Stimulated activated naive CD4-positive, alpha-beta T cell treated with Interleukin-2 at 50 U/mL for 16 hours (primary cell): ENCODE data around the gene ACTR6.
A peak's percentile ranks its signal among the peaks of the same experiment; 100 is the strongest.
"Not testable (repeated sequence)": the region's sequence is repeated elsewhere in the genome, so short reads cannot be mapped to it uniquely, and the experiment has no call there.

Experiments
- DNase-seq: peaks from one replicate; lab custom pipeline; 2025; lab: John Stamatoyannopoulos, UW

ACTR6 gene

DNA sequence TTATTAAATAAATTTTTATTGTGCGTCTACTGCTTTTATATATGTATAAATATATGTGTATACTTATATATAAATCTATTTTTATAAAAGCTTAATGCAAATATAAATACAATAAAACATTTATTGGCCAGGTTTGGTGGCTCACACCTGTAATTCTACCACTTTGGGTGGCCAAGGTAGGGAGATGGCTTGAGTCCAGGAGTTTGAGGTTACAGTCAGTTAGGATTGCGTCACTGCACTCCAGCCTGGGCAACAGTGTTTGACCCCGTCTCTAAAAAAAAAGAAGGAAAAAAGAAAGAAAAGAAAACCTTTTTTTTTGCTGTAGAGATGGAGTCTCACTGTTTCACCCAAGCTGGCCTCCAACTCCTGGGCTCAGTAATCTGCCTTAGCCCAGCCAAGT lies 20.9 kb downstream of the ACTR6 start:
- no peak for DNase-seq

DNA sequence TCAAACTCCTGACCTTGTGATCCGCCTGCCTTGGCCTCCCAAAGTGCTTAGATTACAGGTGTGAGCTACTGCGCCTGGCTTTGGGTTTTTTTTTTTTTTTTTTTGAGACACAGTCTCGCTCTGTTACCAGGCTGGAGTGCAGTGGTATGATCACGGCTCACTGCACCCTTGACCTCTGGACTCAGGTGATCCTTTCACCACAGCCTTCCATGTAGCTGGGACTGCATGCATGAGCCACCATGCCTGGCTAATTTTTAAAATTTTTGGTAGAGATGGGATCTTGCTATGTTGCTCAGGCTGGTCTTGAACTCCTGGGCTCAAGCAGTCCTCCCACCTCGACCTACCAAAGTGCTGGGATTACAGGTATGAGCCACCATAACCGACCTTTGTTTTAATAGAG lies 21.6 kb downstream of the ACTR6 start:
- DNase-seq = not testable (repeated sequence)

DNA sequence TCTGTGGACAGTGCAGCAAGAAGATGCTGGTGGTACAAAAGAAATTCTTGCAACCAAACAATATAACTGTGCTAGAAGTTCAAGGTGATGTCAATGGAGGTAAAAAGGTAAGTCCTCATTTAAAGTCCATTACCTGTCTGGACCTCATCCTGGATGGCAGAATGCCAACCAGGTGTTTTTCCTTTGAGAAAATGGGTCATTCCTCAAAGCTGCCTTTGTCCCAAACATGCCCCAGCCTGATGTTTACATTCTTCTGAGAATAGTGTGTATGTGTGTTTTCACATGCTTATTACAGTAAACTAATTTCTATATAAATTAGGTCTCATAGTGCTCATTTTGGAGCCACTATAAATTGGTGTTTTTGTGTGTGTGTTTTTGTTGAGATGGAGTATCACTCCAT lies 24.9 kb downstream of the ACTR6 start:
- DNase-seq = no peak

DNA sequence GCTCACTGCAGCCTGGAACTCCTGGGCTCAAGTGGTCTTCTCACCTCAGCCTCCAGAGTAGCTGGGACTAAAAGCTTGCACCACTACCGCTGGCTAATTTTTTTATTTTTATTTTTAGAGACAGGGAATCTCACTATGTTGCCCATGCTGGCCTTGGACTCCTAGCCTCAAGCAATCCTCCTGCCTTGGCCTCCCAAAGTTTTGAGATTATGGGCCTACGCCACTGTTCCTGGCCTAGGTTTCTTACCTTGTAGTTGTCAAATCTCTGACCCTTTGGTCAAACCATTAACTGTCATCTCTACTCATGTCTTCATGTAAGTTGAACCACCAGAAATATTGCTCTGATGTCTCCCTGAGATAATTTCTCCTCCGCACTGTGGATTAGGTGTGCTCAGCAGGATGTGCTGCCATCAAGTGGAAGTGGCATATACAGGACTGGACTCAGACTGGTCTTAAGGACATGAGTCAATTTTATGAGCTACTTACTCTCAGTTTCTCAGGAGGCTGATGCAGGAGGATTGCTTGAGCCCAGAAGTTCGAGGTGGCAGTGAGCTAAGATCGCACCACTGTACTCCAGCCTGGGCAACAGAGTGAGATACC lies 28.5 kb downstream of the ACTR6 start:
- no peak for DNase-seq

DNA sequence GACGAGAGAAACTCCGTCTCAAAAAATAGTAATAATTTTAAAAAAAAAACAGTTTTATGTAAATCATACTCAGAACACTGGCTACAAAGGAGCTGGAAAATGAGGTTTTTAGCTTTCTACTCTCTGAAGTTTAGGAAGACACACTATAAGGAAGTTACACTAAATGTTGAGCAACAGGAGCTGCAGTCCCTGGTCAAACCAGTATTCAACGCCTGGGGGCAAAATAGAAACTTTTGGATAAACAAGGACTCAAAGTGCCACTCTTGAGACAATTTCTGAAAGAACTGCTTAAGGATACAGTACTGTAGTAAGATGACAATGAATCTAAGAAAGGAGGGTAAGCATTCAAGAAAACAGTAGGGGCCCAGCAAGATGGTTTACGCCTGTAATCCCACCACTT lies 29.3 kb downstream of the ACTR6 start:
- DNase-seq = no peak

DNA sequence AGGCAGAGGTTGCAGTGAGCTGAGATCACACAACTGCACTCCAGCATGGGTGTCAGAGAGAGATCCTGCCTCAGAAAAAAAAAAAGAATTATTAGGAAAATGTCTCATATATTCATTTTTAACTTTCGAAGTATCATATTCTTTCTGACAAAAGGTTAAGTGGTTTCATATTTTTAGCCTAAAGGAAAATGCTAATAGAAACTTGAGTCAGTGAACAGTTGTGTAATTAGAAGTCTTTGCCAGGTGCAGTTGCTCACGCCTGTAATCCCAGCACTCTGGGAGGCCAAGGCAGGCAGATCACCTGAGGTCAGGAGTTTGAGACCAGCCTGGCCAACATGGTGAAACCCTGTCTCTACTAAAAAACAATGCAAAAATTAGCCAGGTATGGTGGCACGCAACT lies 31.3 kb downstream of the ACTR6 start:
- not testable (repeated sequence) for DNase-seq

DNA sequence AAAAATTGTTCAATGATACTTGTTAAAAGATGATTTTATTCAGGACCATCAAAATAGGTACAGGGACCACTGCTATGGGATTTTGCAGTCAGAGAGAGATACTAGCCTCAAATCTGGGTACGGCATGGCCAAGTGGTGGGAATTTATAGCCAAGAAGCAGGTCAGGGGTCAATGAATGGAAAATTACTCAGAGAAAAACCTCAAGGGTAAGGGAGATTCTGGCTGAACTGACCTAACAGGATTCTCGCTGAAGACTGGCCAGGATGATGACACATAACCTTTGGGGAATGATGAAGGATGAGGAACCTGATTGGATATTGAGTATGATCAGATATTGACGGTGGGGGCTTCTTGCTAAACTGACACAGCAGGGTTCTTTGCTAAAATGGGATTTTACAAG lies 33.6 kb downstream of the ACTR6 start:
- DNase-seq = no peak

DNA sequence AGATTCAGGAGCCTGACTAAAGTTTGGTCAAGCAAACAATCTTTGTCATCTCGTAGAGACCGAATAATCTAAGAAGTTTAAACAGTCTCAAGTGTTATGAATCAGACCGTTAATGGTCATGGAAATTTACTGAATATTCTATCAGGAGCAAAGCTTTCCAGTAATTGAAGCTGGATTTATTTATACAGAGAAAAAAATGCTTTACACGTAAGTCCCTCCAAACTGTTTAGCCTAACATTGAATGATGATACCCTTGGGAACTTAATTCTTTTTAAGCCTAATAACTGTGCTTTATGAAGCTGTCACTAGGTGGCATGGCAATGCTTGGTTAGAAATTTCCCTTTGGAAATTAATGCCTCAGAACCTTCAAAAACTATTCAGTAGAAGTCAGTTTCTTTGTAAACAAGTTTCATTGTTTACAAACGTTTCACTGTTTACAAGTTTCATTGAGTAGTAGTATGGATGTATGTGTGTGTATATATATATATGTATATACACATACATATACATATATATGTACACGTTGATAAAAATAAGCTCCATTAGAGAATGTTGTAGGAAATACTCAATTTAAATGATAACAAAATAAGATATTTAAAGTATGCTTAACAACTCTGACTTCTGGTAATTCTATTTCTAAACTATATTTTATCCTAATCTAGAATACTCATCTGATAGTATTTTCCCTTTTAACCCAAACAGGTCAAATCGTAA lies 34.1 kb downstream of the ACTR6 start:
- no peak for DNase-seq

DNA sequence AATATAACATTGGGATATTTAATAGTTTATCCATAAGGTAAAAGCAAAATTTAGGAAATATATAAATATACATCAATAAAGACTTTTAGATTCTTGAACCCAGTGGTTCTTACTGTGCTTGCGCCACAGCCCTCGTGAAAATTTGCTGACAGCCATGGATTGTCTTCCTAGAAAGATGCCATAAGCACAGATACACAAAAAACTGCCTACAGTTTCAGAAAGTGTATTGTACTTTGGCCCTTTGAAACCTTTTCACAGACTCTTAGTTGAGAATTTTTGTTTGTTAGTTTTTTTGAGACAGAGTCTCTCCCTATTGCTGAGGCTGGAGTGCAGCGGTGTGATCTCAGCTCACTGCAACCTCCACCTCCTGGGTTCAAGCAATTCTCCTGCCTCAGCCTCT lies 38.2 kb downstream of the ACTR6 start:
- DNase-seq = no peak

DNA sequence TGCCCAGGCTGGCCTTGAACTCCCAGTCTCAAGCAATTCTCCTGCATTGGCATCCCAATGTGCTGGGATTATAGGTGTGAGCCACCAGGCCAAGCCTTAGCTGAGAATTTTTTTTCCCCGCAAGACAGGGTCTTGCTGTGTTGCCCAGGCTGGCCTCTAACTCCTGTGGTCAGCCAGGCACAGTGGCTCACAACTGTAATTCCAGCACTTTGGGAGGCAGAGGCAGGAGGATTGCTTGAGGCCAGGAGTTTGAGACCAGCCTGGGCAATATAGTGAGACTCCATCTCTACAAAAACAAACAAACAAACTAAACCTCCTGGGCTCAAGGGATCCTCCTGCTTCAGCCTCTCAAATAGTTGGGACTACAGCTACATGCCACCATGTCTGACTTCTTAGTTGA lies 39.0 kb downstream of the ACTR6 start:
- no peak for DNase-seq

DNA sequence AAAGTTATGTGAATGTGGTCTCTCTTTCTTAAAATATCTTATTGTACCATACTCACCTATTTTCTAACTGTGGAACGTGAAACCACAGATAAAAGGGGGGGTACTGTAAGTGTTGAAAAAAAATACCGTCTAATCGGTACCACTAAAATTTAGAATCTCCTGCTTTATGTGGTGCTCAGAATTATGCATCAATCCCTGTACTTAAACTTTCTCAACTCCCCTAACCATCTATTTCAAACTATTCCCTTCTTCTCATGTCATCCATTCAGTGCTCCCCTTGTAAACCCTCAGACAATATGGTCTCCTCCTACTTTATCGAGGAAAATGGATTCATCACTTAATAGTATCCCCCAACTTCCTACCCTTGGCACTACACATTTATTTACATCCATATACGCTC lies 42.5 kb downstream of the ACTR6 start:
- no peak for DNase-seq

DNA sequence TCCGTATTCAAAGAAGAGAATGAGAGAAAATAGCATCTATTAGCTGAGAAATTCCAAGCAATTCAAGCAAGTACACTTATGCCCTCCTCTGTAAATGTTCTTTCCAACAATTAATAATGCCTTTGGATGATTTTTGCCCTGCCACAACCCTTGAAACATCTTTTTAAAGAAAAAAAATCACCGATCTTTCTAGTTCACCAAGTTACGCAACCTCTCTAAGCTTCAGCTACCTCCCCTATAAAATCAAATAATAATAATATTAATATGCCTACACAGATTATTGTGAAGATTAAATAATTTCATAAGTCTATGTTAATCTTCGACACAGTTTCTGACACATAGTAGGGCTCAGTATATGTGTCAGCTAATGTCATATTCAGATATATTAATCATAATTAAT lies 47.1 kb downstream of the ACTR6 start:
- DNase-seq = no peak

DNA sequence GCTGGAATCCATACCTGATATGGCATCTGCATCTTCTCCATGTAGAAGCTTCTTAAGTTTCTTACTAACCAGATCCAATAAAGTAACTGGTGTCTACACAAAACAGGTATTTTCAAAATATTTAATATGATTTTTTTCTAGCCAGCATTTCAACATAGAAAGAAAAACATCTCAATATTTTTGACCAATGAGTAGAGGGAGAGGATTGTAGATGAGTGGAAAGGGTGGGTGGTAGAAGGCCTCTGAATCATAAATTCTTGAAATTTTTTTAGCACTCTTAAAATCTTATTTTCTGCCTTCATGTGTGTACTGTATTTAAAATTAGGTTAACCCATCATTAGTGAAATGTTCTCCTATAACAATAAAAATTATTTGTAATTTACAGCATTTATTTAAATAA lies 48.3 kb downstream of the ACTR6 start:
- no peak for DNase-seq

DNA sequence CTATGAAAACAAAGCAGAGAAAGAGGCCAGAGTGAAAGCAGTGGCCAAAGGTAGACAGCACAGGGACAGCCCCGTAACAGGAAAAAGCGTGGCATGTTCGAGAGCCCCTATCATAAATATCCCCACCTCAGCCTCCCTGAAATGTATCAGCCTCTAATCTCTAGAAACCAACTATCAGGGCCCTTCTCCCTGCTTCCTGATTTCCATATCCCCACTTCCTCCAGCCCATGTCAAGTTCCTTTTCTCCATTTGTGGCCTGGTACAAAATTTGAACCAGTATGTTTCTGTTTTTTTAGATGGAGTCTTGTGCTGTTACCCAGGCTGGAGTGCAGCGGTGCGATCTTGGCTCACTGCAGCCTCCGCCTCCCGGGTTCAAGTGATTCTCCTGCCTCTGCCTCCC lies 49.3 kb downstream of the ACTR6 start:
- no peak for DNase-seq

DNA sequence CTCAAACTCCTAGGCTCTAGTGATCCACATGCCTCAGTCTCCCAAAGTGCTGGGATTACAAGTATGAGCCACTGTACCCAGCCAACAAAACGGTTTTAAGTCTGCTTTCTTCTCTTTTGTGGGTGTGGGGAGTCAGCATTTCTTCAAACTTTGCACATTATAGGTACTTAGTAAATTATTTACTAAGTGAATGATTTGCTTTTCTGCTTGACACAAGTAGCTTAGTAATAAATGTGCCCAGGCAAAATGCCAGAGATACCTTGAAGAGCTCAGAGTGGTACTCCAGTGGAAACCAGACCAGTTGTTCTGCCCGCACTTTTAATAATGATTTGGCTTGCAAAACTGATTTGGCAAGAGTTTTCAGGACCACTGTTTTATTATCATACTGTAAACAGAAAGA lies 51.3 kb downstream of the ACTR6 start:
- no peak for DNase-seq

DNA sequence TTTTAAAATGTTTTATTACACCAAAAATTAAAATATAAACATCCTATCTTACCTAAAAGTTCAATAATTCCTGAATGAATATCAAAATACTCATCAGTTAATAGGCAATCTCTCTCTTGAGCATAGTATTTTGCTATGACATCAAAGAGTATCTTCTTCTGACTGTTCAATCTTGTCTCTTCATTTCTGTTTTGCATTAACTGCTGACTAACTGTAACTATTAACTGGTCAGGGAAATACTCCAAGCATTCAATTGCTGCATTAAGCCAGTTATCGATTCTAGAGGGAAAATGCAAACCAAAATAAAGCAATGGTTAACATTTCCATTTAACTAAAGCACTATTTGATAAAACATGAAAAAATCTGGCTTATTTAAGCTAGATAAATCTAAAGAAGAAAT lies 52.8 kb downstream of the ACTR6 start:
- no peak for DNase-seq

DNA sequence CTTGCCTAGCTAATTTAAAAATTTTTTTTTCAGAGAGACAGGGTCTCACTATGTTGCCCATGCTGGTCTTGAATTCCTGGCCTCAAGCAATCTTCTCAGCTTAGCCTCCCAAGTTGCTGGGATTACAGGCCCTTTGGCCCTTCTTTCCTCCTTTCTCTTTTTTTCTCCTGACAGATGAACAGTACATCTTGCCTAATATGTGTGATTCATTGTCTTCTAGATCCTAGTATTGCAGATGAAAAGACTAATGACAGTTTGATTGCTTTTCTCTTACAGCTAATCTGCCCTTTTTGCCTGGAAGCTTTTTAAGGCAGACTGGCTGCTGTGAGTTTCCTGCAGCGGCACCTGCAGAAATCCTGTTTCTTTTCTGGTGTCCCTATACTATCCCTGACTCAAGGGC lies 54.3 kb downstream of the ACTR6 start:
- no peak for DNase-seq

DNA sequence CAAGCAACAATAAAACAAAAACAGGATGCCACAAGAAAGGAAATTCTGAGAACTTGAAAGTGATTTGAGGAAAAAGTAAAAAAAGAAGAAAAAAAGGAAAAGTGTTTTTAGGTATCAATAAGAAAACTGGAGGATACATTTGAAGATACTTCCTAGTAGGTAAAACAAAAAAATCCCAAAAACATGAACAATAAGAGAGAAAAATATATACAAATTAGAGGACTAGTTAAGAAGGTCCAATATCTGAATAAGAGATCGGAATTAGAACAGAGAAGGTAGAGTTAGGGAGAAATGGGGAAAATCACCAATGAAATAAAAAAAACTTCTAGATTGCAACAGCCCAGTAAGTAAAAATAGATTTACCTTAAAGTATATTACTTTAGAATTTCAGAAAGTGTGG lies 57.5 kb downstream of the ACTR6 start:
- DNase-seq = no peak

DNA sequence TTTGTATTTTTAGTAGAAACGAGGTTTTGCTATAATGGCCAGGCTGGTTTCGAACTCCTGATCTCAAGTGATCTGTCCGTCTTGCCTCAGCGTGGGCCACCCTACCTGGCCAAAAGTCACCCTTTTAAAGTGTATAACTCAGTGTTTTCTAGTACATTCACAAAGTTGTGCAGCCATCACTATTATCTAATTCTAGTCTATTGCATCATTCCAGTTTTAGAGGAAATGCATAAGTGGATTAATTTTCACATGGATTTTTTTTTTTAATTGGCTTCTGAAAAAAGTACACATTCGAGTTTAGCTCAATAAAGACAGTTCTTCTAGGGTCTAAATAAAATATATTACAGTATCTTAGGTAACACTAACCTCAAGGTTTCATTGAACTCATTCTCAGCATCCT lies 62.5 kb downstream of the ACTR6 start:
- DNase-seq = no peak

DNA sequence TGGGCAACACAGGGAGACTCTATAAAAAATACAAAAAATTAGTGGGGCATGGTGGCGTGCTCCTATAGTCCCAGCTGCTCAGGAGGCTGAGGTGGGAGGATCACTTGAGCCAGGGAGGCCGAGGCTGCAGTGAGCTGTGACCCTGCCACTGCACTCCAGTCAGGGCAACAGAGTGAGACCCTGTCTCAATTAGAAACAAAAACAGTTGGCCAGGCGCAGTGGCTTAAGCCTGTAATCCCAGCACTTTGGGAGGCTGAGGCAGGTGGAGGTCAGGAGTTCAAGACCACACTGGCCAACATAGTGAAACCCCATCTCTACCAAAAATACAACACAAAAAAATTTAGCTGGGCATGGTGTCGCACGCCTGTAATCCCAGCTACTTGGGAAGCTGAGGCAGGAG lies 64.5 kb downstream of the ACTR6 start:
- DNase-seq = not testable (repeated sequence)

DNA sequence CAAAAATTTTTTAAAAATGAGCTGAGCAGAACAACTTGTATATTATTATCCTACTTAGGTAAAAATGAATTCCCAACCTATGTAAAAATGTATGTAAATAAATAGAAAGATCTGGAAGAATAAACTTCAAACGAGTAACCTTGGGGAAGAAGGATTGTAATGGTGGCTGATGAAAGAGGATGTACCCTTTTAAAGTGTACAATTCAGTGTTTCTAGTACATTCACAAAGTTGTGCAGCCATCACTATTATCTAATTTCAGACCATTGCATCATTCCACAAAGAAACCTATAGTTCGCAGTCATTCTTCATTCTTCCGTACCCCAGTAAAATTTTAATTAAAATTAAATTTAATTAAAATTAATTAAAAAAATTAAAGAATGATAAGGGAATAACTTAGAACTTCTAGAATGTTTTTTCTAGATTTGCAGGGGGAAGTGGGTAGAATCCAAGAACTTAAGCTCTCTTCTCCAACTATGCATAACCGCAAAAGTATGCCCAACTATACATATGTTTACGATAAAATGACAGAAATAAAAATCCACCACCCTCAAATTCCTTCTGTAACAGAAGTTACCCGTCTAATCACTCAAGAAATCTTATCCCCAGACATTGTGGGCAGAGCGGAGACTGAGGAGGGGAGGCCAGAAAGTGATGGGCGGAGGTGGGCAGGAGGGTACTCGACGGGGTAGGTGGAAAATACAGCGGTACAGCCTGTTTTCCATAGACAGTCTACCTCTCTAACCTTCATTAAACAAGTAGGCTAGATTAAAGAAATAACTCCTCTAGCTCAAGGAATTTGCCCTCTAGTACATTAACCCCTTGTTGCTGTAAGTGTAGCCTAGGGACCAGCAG lies 65.3 kb downstream of the ACTR6 start:
- no peak for DNase-seq

DNA sequence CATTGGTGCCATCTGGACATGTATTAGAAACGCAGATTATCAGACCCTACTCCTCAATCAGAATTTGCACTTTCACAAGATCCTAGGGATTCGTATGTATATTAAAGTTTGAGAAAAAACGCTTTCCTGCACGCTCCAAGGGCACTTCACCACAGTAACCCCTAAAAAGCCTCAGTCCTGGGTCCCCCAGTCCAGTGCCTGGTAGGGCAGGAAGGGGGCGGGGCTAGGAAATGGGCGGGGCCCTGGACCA lies 65.9 kb downstream of the ACTR6 start:
- DNase-seq = peak; percentile 91

DNA sequence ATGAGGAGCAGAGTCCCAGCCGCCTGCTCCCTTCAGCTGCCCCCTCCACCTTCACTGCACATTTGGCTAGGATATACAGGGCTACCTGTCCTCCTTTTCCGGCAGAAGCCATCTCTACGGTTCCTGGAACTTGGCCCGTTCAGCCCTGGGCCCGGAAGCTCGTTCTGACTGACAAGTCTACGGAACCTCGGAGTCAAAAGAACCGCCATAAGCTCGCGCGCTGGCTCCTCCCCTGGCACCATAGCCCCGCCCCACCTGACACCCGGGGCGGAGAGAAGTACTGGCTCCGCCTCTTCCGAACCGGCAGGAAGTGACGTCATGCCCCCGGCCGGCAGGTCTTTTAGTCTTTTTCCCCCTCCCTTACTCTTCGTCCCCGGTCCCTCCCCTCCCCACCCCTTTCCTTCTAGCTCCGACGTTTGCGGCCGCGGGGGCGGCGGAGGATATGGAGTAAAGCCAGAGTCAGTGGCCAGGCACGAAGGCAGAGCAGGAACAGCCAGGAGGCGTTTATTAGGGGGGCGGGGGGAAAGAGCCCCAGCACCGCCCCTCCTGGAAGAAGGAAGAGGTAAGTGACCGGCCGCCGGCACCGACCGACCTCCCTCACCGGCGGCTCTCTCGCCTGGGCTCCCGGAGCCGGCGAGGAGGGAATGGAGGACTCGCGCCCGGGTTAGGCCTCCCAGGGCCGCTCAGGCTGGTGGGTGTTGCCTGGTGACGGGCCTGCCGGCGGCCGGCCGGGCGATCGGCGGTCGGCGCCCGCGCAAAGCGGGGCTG lies 66.4 kb downstream of the ACTR6 start, which contains the start of the genes DEPDC4 and SCYL2:
Gene DEPDC4 (minus strand): TSS at position 245 of the 768 bp plus-strand sequence. CDS start 3 bp downstream, at position 242.
Gene SCYL2 (plus strand): TSS at position 343 of the 768 bp plus-strand sequence. CDS start 15,794 bp downstream, outside the sequence.
- DNase-seq = peak; percentile 90
